GM19438 (cell line): ENCODE measurements around the gene PEX19.

Source experiments
- ATAC-seq: cut with Tn5 transposase; IDR thresholded peaks from one replicate; pipeline ENCODE4 v1.9.1; 2021; ENCODE audit warnings: low read depth; ENCODE audit not compliant: unreplicated experiment

The PEX19 gene

GRCh38 chr1:160282807-160283206 lies 2.1 kb downstream of the PEX19 start:
- ATAC-seq = no peak

GRCh38 chr1:160277987-160278386 lies 6.9 kb downstream of the PEX19 start:
- ATAC-seq = no peak

DNA sequence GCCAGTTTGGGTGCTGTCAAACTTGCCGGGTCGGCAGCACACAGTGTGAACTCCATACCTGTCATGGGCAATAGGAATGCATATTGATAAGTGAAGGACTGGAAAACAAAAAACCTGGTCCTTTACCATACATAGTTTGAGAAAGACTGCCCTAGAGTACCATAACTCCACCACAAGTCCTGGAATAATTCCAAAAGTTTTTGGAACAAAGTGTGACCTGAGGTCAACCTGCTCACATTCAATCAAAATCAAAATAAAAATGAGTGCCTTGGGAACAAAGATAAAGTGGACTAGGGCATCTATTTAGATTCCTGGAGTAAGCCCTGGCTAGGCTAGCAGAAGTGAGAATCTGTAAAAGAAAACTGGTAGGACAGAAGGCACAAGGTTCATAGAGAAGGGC lies 7.6 kb downstream of the PEX19 start:
- ATAC-seq = no peak

- no peak for ATAC-seq
Measured at GRCh38 chr1:160271025-160271424, 13.9 kb downstream of the PEX19 start.

DNA sequence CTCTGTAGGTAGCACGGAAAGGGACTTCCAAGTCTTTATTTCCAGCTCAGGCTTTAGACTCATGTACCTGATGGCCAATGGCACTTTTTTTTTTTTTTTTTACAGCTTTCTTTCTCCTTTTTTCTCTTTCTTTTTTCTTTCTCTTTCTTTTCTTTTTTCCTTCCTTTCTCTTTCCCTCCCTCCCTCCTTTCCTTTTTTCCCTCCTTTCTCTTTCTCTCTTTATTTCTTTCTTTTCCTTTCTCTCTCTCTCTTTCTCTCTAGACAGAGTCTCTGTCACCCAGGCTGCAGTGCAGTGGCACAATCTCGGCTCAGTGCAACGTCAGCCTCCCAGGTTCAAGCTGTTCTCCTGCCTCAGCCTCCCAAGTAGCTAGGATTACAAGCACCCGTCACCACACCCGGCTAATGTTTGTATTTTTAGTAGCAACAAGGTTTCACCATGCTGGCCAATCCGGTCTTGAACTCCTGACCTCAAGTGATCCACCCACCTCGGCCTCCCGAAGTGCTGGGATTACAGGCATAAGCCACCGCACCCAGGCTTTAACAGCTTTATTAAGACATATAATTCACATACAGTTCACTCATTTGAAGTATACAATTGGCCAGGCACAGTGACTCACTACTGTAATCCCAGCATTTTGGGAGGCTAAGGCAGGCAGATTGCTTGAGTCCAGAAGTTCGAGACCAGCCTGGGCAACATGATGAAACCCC lies 17.5 kb downstream of the PEX19 start:
- ATAC-seq = no peak

DNA sequence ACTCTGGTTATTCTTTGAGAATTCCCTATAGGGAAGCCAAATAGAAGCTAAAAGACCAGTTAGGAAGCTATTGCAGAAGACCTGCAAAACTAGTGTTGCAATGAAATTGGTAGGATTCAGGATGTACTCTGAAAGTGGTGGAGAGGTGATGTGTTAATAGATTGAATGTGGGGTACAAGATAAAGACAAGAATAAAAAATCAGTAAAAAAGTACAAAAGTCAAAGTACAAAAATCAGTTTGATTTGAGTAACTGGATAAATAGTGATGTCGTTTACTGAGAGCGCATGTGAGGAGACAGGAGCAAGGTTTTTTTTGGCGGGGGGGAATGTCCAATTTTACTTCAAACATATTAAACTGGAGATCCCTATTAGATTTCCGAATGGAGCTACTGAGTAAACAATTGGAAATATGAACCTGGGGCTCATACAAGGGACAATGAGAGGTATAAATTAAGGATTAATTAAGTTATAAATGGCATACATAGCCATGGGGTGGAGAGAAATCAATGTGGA lies 20.1 kb downstream of the PEX19 start:
- no peak for ATAC-seq

DNA sequence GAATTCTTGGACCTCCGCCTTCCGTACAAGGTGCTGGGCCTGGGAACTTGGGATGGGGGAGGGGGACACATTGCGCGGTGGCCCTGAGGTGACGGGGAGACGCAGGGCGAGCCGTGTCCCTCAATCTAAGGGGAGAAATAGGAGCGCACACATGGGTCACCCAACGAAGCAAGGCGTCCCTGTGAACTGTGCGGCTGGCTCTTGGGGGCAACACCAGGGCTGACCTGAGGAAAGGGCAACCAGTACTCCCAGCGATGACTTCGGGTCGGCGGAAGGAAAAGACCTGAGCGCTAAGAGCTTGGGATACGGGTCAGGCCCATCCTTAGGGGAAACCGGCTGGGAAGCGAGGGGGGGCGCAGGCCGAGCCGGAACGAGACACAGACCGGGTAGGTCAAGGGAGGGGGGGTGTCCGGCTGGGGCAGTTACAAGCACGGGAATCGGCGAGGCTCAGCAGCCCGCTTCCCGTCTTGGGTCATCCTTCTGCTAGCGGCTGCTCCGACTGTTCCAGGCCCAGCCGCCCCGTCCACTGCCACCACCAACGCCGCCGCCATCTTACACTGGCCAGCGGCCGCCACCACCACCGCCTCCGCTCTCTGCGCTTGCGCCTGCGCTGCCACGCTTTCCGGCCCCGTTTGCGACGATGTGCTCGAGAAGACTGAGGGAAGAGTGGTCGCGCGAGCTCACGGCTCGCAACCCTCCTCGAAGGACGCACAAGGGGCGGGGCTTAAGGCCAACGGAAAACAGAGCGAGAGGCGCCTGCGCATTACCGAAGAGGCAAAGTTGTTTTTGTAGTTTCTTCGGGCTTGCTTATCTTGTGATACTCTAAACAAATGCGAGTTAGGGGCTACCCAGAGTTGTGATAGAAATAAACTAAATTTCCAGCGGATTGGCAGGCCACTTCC lies 22.8 kb downstream of the PEX19 start, which contains the start of gene DCAF8:
TSS of gene DCAF8 (minus strand) at position 657 of the 902 bp plus-strand sequence. CDS start 18,541 bp downstream, outside the sequence.
- ATAC-seq = peak; percentile 85

- no peak for ATAC-seq
Measured at GRCh38 chr1:160261556-160261892, 23.4 kb downstream of the PEX19 start.

GRCh38 chr1:160260406-160261382 lies 24.2 kb downstream of the PEX19 start:
- ATAC-seq = no peak

DNA sequence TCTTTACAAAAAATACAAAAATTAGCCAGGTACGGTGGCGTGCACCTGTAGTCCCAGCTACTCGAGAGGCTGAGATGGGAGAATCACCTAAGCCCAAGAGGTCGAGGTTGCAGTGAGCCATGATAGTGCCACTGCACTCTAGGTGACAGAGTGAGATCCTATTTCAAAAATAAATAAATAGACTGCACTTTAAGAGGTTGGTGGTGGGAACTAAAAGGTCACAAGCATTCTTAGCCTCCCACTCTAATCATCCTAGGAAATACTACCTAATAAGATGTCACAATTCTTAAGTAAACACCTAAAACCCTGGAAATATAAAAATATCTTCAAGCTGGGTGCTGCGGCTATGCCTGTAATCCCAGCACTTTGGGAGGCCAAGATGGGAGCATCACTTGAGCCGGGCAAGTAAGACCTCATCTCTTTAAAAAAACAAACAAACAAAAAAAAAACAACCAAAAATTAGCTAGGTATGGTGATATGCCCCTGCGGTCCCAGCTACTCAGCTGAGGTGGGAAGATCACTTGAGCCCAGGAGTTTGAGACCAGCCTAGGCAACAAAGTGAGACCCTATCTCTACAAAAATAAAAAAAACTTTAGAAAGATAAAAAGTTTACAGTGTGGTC lies 26.6 kb downstream of the PEX19 start:
- no peak for ATAC-seq

- no peak for ATAC-seq
Measured at GRCh38 chr1:160257411-160258015, 27.4 kb downstream of the PEX19 start.

GRCh38 chr1:160256396-160257046 lies 28.4 kb downstream of the PEX19 start:
- ATAC-seq = no peak

GRCh38 chr1:160255781-160256300 lies 29.1 kb downstream of the PEX19 start:
- ATAC-seq = no peak

DNA sequence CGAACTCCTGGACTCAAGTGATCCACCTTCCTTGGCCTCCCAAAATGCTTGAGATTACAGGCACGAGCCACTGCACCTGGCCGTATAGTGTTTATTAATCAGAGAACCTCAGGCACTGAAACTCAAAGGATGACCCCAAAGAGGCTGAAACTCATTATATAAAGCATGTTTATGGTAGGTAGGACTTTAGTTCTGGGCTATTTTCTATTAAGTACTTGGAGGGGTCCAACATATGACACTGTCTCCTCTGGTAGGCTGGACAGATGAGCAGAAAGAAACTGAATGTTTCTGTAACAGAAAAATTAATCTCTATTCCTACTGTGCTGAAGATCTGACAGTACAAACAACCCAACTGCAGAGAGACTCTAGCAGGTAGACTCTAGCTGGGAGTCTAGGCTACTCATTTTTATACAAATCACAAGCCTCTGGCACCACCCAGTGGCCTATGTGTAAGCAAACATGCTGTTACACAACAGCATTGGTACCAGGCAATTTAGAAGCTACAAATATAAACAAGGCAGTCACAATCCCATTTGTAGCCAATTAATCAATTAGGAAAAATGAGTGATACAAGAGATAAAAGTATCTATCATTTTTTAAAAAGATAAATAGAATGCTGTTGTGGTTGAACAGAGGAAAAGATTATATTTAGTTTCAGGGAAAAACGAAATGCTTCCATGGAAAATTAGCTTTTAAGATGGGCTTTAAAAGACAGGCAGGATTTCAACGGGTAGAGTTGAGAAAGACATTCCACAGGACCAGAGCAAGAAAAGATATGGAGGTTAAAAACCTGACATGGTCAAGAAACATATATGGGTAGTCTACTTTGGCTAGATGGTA lies 33.0 kb downstream of the PEX19 start:
- no peak for ATAC-seq

DNA sequence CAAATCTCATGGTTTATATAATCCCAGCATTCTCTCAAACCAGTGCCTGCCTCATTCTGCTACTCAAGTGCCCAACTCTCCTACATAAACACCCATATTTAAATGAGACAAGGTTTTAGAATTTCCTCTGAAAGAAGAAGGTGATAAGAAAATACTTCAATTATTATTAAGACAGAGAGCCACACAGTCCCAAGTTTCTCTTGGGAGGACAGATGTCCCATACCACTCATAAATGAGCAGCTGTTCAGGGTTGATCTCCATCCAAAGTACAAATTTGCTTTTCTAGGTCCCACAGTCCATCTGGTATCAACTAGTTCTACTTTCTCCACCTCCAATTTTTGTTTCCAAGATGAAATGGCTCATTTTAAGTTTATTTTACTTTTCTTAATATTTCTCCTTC lies 33.9 kb downstream of the PEX19 start:
- no peak for ATAC-seq

DNA sequence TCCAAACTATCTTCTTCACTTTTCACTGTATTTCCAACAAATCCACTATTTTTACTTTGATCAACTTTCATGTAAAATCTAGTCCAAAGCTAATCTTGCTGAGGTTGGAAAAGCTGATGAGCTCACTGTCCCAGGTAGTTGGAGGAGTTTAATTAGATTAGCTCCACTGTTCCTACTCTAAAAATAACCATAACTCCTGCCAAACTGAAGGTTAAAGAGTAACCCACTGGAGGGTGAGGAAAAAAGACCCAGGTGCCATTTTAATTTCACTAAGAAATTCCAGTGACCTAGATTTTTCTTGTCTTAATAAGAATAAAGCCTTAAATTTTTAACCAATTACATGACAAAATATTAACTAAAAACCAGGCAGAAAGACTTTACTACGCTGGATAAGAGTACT lies 37.9 kb downstream of the PEX19 start:
- no peak for ATAC-seq

DNA sequence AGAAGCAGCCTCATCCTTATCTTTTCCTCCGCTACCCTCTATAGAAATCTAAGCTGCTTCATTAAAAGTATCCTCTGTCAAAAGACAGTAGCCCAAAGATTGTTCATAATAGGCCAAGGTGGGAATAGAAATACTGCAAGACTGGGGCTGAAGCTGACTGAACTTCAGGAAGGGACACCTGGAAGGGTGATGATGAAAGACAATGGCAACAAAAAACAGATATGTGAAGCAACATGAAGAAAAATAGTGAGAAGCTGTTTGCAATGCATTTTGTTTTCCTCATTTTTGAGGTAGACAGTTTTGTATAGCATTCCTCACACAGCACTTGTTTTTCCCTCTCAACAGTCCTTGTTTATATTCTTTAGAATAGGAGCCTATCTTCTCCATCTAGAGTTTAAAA lies 39.5 kb downstream of the PEX19 start:
- ATAC-seq = no peak

GRCh38 chr1:160244209-160244608 lies 40.7 kb downstream of the PEX19 start:
- no peak for ATAC-seq
